ENCODE data around the gene STX16.

DNA sequence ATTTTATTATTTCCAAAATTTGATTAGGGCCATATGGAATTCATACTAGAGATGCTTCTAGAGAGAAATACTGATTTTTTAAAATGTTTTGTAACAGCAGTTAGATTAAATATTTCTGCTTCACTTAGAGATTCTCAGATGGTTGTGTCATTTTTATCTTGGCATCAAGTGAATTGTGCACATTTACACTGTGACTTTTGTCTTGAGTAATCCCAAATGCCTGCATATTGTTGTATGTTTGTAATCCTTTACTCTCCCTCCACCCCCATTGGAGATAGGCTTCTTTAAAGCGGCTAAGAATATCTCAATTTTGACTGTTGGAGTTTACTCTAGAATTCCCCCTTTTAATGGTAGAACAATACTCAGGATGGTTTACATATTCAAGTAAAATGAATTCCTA, 19.0 kb downstream of the STX16 start:
- TF ChIP-seq, protein P1, sequence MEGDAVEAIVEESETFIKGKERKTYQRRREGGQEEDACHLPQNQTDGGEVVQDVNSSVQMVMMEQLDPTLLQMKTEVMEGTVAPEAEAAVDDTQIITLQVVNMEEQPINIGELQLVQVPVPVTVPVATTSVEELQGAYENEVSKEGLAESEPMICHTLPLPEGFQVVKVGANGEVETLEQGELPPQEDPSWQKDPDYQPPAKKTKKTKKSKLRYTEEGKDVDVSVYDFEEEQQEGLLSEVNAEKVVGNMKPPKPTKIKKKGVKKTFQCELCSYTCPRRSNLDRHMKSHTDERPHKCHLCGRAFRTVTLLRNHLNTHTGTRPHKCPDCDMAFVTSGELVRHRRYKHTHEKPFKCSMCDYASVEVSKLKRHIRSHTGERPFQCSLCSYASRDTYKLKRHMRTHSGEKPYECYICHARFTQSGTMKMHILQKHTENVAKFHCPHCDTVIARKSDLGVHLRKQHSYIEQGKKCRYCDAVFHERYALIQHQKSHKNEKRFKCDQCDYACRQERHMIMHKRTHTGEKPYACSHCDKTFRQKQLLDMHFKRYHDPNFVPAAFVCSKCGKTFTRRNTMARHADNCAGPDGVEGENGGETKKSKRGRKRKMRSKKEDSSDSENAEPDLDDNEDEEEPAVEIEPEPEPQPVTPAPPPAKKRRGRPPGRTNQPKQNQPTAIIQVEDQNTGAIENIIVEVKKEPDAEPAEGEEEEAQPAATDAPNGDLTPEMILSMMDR (IDR thresholded peaks at IDR 0.05) = no peak
- TF ChIP-seq POLR2AphosphoS5 (IDR thresholded peaks at IDR 0.05) = no peak
- no peak for TF ChIP-seq POLR2A (IDR thresholded peaks at IDR 0.05)
- no peak for TF ChIP-seq EP300 (IDR thresholded peaks at IDR 0.05; ENCODE audit: low read depth)
